HG03432 (cell line): ENCODE data around the gene SH3BP1.
A peak's percentile ranks its signal among the peaks of the same experiment; 100 is the strongest.
"Not testable (repeated sequence)": the region's sequence is repeated elsewhere in the genome, so short reads cannot be mapped to it uniquely, and the experiment has no call there.

Experiments
- ATAC-seq: cut with Tn5 transposase; IDR thresholded peaks from one replicate; pipeline ENCODE4 v1.9.1; 2021; ENCODE audit warnings: mild to moderate bottlenecking, moderate library complexity; ENCODE audit not compliant: unreplicated experiment

Gene SH3BP1

GRCh38 chr22:37656583-37656982, 17.1 kb downstream of the SH3BP1 start:
- not testable (repeated sequence) for ATAC-seq

GRCh38 chr22:37657590-37658132, 18.2 kb downstream of the SH3BP1 start:
- no peak for ATAC-seq

GRCh38 chr22:37658133-37659065, 18.9 kb downstream of the SH3BP1 start, which contains the start of gene PDXP:
TSS of gene PDXP (plus strand) at chr22:37658723. CDS start at chr22:37658783, 60 bp downstream.
- ATAC-seq, result peak; percentile 74

- ATAC-seq, result peak; percentile 23
Measured at GRCh38 chr22:37659066-37659896, 19.8 kb downstream of the SH3BP1 start.

GRCh38 chr22:37659897-37660708, 20.6 kb downstream of the SH3BP1 start:
- ATAC-seq, result no peak

GRCh38 chr22:37660709-37661045, 21.2 kb downstream of the SH3BP1 start:
- no peak for ATAC-seq

- no peak for ATAC-seq
Measured at GRCh38 chr22:37661160-37661924, 21.9 kb downstream of the SH3BP1 start.

- no peak for ATAC-seq
Measured at GRCh38 chr22:37662039-37662438, 22.6 kb downstream of the SH3BP1 start.

- no peak for ATAC-seq
Measured at GRCh38 chr22:37663521-37664140, 24.2 kb downstream of the SH3BP1 start.

- ATAC-seq, result no peak
Measured at GRCh38 chr22:37664249-37665101, 25.0 kb downstream of the SH3BP1 start.

- ATAC-seq, result no peak
Measured at GRCh38 chr22:37665487-37665886, 26.0 kb downstream of the SH3BP1 start.

GRCh38 chr22:37669586-37669985, 30.1 kb downstream of the SH3BP1 start:
- no peak for ATAC-seq

- ATAC-seq, result no peak
Measured at GRCh38 chr22:37672206-37672919, 32.9 kb downstream of the SH3BP1 start.

GRCh38 chr22:37672920-37673455, 33.5 kb downstream of the SH3BP1 start:
- no peak for ATAC-seq

GRCh38 chr22:37674248-37674647, 34.8 kb downstream of the SH3BP1 start:
- no peak for ATAC-seq

GRCh38 chr22:37674951-37675929, 35.8 kb downstream of the SH3BP1 start, which contains the start of gene LGALS1:
TSS of gene LGALS1 (plus strand) at chr22:37675636. CDS start at chr22:37675703, 67 bp downstream.
- peak; percentile 61 for ATAC-seq
